Mammary epithelial cell (primary cell): ENCODE results near the gene AVPR1B.

Experiments used
- CTCF ChIP-seq, 2 donors: IDR thresholded peaks in 1 of 2; conservative IDR thresholded peaks in 1 of 2; 2 replicates each; pipeline ENCODE4 v1.5.1; 2011 to 2012; ENCODE audit warnings: inconsistent platforms in 2 of 2, low read length in 2 of 2, mild to moderate bottlenecking in 2 of 2, control low read depth in 1 of 2, low read depth in 1 of 2; ENCODE audit not compliant: insufficient read depth in 1 of 2; ENCODE audit errors: extremely low read depth in 1 of 2
- EZH2 ChIP-seq: IDR thresholded peaks from 2 replicates; pipeline ENCODE4 v1.6.1; 2012; ENCODE audit warnings: low read length, inconsistent platforms, borderline replicate concordance

DNA sequence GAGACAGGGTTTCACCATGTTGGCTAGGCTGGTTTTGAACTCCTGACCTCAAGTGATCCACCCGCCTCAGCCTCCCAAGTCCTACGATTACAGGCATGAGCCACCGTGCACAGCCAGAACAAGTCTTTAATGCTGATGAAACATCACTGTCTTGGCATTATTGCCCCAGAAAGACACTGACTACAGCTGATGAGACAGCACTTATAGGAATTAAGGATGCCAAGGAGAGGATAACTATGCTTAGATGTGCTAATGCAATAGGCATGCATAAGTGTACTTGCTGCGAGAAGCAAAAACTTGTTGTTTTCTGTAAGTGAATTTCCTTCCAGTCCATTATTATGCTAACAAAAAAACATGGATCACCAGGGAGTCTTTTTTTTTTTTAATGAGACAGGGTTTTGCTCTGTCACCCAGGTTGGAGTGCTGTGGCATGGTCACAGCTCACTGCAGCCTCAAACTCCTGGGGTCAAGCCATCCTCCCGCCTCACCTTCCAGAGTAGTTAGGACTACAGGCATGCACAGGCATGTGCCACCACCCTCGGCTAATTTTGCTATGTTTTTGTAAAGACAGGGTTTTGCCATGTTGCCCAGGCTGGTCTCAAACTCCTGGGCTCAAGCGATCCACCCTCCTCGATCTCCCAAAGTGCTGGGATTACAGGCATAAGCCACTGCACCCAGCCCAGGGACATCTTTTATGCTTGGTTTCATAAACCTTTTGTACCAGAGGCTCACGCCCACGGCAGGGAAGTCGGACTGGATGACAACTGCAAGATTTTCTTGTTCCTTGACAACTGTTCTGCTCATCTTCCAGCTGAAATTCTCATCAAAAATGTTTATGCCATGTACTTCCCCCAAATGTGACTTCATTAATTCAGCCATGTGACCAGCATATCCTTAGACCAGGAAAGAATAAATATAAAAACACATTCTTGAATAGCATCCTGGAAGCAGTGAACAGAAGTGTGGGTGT is 41.1 kb downstream of the AVPR1B start:
- TF ChIP-seq CTCF (conservative IDR thresholded peaks at IDR 0.05 in 1 of 2, IDR thresholded peaks at IDR 0.05 in 1 of 2; ENCODE audit: extremely low read depth in 1 of 2, insufficient read depth in 1 of 2, low read depth in 1 of 2, low read length in 2 of 2) (no peak), EZH2 (no peak)
